ENCODE data around the gene OMA1.

- TF ChIP-seq CTCF (IDR thresholded peaks at IDR 0.05): no peak
- no peak for TF ChIP-seq POLR2A (IDR thresholded peaks at IDR 0.05)
- no peak for TF ChIP-seq POLR2AphosphoS5 (IDR thresholded peaks at IDR 0.05)
Measured at GRCh38 chr1:58435376-58435775, 111.2 kb downstream of the OMA1 start.
